HL-60 (cell line): ENCODE data around the gene NPTXR.

Source experiments
- CTCF ChIP-seq: IDR thresholded peaks from one replicate; pipeline ENCODE4 v1.5.1; 2011; ENCODE audit warnings: low read length, control low read depth, inconsistent platforms; ENCODE audit not compliant: insufficient read depth
- GABPA ChIP-seq: IDR thresholded peaks from 2 replicates; pipeline ENCODE4 v1.6.1; 2012; ENCODE audit warnings: low read depth
- POLR2AphosphoS5 ChIP-seq: IDR thresholded peaks from 2 replicates; pipeline ENCODE4 v1.6.1; 2012; ENCODE audit warnings: low read depth
- REST ChIP-seq: IDR thresholded peaks from 2 replicates; pipeline ENCODE4 v1.6.1; 2012; ENCODE audit warnings: low read depth; ENCODE audit not compliant: insufficient replicate concordance
- SPI1 ChIP-seq: IDR thresholded peaks from 2 replicates; pipeline ENCODE4 v1.6.1; 2012; ENCODE audit warnings: low read depth, mild to moderate bottlenecking, borderline replicate concordance

DNA sequence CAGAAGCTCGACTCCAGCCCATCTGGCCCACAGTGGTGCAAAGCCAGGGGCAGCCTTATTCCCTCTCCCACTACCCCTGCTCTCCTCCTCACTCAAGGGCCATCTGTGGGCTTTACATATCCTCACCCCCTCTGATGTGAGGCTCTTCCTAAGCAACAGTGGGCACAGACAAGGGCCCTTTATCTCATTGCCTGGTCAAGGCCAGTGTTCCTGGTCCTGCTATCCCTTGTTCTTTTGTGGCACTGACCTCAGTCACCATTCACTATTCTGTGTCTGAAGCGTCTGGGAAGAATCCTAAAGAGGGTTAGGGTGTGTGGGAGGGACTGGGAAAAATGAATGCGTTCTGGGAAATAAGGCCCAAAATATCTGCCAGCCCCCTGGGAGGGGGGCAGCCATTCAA, 57.2 kb downstream of the NPTXR start:
- TF ChIP-seq GABPA (no peak), CTCF (no peak), POLR2AphosphoS5 (no peak), REST (no peak), SPI1 (no peak)
